Mesenteric fat pad (tissue), 1 donor: ENCODE data around the gene TTYH2. TPM values are rescaled to one million over a fixed set of nuclear protein-coding genes. Genes with fewer than 3 reads are reported as not detected.

Experiments used
- DNase-seq: peaks from one replicate; pipeline ENCODE4 v3.0.0-alpha.2; 2020; ENCODE audit warnings: low spot score
- total RNA-seq: library from RNA; stranded (reverse); fragmentation: NEBNext Ultra II Directional; extraction: Animal tissue kit (Norgen Biotek cat#: 25700); gene quantifications from one replicate; pipeline ENCODE4 v1.2.1, GENCODE V29; 2021
- donor health status: DM: yes; HTN: yes; CAD: no.

The TTYH2 gene
- total RNA-seq, 1 donor from 2014 or later, result 5.6 TPM

DNA sequence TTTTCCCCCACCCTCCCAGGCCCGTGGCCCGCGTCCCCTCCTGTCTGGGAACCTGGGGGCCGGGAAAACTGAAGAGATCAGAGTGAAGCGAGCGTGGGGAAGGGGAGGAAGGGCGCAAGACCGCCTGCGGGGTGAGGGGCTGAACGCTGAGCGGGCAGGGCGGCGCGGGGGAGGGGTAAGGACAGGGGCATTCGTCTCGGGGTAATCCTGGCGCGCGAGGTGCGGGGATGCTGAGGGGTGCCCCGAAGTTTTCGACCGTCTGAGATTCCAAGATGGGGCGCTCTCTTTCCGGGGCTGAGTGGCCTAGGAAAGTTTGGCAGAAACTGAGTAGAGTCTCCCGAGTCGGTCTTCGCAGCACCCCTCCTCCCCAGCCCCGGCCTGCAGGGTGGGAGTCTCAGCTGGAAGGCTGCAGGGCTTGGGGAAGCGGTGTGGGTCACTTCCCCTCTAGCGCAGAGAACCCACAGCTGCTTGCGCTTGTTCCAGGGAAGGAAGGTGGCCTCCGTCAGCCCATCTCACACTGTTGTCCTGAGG lies 555 bp downstream of the TTYH2 start:
- DNase-seq, result no peak

GRCh38 chr17:74214484-74215341 lies 1.3 kb downstream of the TTYH2 start:
- DNase-seq, result no peak

GRCh38 chr17:74215342-74215727 lies 2.0 kb downstream of the TTYH2 start:
- no peak for DNase-seq

DNA sequence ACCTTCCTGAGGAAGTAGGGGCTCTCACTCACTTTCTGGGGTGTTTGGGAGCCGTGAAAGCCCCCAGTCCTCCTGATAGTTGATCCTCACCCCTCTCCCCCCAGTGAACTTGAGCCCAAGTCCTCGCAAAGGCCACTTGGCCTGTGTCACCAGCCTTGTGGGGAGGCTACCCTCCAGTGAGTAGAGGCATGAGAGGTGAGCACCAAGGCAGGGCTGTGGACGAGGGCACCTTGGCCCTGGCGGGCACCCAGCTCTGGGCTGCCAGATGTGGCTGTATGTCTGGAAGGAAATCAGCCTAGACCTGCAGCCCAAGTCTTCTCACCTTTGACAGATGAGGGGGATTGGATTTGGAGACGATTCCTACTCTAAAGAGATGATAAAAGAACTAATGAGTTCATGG lies 3.1 kb downstream of the TTYH2 start:
- DNase-seq, result no peak

DNA sequence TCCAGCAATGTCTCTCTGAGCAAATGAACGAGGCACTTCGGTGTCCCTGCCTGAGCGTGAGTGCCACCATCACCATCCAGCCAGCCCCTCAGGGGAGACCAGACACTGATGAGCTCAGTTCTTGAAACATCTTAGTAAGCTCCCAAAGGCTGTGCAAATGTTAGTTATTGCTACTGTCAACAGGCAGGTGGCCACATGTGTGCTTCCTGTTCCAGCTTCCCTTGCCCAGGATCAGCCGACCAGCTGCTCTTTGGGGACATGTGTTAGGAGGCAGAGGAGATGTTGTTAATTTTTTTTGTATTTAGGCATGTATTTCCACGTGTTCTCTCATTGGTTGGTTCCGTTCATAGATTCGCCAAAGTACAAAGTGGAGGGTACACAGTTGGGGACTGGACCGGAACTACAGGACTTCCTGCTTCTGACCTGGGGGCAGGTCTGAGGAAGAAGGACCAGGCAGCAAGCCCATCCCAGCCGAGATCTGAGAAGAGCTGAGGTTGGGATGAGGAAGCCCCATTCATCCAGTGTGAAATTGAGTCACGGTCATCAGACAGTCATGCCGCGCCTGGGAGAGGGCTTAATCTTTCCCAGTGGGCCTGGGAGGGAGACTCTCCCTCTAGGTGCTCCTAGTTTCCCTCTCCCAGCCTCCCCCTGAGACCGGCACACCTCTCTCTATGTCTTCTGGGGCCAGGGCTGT lies 3.8 kb downstream of the TTYH2 start:
- no peak for DNase-seq

DNA sequence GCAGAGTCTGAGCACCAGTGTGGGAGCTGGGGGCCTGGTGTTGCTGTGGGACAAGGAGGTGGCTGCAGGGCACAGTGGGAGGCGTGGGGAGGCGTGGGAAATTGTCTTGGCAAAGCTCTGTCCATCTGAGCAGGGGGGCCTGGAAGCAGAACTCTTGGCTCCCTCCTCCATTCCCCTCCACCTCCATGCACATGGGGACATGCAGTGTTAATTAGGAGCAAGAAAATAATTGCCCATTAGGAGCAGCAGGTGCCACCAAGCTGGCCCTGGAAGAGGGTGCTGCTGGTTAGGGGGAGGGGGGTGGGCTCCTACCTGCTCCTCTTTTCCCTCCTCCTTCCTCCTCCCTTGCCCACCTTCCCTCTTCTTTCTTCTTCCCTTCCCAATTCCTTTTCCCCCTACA lies 4.5 kb downstream of the TTYH2 start:
- DNase-seq, result no peak

- no peak for DNase-seq
Measured at GRCh38 chr17:74218436-74218835, 5.1 kb downstream of the TTYH2 start.

DNA sequence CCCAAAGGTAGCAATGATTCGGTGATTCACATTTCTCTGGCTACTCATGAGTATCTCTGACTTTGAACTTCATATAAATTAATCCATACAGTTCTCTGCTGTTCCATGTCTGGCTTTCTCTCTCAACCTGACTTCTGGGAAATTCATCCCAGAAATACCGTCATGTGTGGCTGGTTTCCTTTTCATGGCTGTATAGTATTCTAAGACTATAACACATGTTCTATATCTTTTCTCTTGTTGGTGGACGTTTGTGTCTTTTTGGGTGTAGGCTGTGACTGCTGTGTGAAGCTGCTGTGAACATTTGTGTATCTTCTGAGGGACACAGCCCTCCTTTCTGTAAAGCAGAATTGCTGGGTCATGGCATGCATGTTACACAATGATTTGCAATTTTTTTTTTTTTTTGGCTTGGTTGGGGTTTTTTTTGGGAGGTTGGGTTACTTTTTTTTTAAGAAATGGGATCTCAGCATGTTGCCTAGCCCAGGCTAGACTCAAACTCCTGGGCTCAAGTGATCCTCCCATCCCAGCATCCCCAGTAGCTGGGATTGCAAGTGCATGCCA lies 6.3 kb downstream of the TTYH2 start:
- no peak for DNase-seq

DNA sequence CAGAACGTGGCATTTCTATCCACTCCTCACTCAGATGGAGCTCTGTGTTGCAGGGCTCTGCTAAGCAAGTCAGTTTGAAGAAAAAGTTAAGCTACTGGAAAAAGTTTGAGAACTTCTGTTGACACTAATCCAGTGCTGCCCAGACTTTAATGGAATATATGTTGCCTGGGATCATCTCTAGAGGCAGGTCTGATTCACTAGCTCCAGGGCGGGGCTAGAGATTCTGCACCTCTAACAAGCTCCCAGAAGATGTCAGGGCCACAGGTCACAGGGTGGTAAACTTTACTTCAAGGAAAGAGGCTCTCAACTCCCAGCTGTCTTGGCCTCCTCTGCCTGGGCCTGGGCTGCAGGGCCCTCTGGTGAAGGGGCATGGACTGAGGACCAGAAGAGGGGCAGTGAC lies 6.8 kb downstream of the TTYH2 start:
- no peak for DNase-seq

- DNase-seq, result no peak
Measured at GRCh38 chr17:74220946-74221818, 7.8 kb downstream of the TTYH2 start.

DNA sequence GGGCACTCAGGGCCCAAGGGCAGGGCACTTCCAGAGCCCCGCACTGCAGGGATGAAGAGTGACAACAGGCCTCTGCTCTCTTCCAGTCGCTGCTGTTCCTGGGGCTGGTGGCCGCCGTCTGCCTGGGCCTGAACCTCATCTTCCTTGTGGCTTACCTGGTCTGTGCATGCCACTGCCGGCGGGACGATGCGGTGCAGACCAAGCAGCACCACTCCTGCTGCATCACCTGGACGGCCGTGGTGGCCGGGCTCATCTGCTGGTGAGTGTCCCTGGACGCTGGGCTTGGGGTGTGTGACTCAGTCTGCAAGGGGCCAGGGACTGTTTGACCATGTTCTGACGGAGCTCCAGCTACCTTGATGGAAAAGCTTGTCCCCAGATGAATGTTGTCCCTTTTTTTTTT lies 9.0 kb downstream of the TTYH2 start:
- DNase-seq, result no peak

GRCh38 chr17:74223901-74224300 lies 10.5 kb downstream of the TTYH2 start:
- DNase-seq, result no peak

GRCh38 chr17:74224959-74225725 lies 11.8 kb downstream of the TTYH2 start:
- DNase-seq, result no peak

- DNase-seq, result no peak
Measured at GRCh38 chr17:74226252-74226651, 12.9 kb downstream of the TTYH2 start.

GRCh38 chr17:74227271-74228080 lies 14.1 kb downstream of the TTYH2 start:
- no peak for DNase-seq

DNA sequence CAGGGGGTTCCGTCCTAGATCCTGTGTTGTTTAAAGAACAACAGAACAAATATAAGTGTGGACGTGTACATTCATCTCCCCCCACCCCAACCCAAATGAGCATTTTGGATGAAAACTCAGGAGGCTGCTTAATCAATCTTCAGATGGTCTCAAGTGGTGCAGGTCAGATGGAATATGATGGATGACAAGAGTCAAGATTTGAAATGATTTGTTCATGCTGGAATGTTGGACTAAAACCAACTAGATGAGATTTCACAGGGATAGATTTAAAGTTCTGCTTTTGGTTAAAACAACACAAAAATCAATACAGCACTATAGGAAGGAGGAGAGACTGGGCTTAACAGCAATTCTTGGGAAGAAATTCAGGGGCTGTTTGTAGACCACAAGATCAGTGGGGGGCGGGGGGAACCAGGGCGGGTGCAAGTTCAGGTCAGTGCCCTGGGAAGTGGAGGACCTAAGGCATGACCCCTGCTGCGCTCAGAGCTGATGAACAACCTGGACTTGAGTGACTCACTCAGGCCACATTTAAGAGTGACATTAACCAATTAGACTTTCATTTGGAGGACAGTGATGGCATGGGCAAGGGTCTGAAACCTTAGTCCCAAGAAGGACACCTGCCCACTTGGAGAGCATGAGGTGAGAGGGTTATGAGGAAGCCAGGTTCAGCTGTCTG lies 15.1 kb downstream of the TTYH2 start:
- no peak for DNase-seq

DNA sequence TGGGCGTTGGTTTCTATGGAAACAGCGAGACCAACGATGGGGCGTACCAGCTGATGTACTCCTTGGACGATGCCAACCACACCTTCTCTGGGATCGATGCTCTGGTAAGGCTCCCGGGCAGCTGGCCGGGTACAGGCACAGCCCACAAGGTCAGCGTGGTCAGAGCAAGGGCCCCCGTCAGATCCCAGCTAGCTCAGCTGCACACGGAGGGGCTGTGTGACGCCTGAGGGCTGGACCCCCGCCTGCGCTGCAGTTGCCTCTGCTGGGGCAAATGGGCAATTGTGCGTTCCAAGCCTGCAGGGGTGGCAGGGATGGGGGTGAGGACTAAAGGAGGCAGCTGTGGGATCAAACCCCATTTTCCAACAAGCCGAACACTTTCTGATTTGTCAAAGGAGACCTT lies 17.5 kb downstream of the TTYH2 start:
- DNase-seq, result no peak

DNA sequence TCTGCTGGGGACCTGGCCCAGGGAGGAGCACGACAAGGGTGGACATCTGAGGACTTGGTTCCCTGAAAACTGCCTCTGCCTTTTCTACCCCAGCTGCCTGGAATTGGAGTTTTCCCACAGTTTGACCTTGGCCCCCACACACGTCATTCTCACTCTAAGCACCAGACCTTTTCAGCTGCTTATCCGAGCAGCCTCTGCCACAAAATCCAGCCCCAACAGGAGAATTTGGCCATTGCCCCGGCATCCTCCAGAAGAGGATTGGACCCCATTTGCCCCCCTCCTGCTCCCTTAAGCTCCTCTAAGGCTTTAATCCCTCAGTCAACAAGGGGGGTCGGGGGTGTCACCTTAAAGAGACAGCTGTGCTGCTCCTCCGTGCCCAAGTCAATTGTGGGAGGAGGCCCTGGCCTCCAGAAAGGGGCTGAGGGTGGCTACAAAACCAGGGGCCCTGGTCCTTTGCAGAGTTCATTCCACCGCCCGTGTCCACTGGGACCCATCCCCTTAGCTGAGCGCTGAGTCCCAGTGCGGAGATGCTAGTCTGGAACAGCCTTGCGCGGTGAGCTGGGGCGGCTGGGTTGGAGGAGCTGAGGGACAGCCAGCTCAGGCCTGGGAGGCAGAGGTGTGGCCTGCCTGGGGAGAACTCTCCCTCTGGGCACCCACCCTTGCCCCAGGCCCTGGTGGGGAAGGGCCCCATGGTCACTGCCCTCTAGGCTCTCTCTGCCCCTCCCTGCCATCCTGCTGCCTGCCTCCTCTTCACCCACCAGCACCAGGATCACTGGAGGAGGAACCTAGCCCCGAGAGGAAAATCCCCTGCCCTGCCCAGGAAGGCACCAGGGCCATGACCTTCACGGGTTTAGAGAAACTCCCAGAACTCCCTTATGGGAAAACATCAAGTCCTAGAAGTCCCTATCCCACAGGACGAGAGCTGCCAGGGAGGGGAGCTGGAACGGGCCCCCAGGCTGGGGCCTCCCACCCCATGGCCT lies 18.8 kb downstream of the TTYH2 start:
- no peak for DNase-seq
